GM18517 (cell line): Measurements from ENCODE around the gene GJC1.

Experiments
- ATAC-seq: cut with Tn5 transposase; IDR thresholded peaks from one replicate; pipeline ENCODE4 v1.9.1; 2021; ENCODE audit warnings: mild to moderate bottlenecking, moderate library complexity; ENCODE audit not compliant: unreplicated experiment

GJC1 gene

GRCh38 chr17:44779211-44780025, 50.7 kb downstream of the GJC1 start:
- no peak for ATAC-seq

- no peak for ATAC-seq
These were observed 51.4 kb downstream of the GJC1 start for GRCh38 chr17:44778656-44779210.

- ATAC-seq: no peak
These were observed 52.4 kb downstream of the GJC1 start for GRCh38 chr17:44777394-44778348.

GRCh38 chr17:44776628-44777393, 53.3 kb downstream of the GJC1 start:
- no peak for ATAC-seq

DNA sequence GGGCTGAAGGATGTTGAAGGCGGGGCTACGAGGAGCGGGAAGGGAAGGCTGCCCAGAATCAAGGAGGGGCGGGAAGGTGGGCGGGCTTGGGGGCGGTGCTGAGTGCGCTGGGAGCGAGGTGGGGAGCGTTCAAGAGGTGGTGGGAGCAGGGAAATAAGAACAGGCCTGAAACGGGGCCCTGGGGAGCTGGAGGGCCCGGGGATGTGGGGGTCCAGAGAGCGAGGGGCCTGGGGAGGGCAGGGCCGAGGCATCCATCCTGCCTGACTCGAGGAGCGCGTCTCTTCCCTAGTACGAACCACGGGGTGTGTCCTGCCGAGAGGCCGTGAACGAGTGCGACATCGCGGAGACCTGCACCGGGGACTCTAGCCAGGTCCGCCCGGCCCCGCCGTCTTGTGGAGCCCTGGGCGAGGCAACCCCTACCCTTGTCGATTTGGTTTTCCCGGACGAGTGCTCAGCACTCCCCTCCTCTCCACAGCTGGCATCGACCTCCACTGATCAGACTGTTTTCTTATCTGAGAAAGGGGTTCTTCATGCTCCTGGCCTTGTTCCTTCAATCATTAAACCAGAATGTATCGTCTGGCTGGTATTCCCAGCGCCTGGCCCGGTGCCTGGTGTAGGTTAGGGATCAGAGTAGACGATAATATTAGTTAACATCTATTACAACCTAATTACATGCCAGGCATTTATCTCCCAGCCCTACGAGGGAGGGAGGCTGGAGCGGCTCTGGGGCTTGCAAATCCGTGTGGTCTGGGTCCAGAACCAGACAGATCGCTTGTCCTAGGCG, 54.1 kb downstream of the GJC1 start:
- no peak for ATAC-seq

DNA sequence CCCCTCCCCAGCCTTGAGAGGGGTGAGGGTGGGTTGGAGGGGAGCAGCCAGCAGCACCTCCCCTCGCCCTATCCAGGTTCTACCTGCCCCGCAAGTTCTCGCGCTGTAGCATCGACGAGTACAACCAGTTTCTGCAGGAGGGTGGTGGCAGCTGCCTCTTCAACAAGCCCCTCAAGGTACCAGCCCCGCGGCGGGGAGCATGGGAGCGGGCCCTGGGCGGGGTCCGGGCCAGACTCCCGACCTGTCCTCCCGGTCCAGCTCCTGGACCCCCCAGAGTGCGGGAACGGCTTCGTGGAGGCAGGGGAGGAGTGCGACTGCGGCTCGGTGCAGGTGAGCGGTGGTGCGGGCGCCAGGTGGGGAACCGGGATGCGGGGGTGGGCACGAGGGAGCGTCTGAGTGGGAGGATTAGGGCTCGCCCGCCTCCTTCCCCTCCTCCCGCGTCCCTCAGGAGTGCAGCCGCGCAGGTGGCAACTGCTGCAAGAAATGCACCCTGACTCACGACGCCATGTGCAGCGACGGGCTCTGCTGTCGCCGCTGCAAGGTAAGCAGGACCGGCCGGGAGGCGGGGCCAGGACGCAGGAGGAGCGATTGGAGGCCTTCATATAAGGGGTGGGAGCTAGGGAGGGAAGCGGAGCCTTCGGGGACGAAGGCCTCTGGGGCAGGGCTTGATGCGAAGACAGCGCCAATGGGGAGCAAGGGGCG, 54.8 kb downstream of the GJC1 start:
- peak; percentile 81 for ATAC-seq

DNA sequence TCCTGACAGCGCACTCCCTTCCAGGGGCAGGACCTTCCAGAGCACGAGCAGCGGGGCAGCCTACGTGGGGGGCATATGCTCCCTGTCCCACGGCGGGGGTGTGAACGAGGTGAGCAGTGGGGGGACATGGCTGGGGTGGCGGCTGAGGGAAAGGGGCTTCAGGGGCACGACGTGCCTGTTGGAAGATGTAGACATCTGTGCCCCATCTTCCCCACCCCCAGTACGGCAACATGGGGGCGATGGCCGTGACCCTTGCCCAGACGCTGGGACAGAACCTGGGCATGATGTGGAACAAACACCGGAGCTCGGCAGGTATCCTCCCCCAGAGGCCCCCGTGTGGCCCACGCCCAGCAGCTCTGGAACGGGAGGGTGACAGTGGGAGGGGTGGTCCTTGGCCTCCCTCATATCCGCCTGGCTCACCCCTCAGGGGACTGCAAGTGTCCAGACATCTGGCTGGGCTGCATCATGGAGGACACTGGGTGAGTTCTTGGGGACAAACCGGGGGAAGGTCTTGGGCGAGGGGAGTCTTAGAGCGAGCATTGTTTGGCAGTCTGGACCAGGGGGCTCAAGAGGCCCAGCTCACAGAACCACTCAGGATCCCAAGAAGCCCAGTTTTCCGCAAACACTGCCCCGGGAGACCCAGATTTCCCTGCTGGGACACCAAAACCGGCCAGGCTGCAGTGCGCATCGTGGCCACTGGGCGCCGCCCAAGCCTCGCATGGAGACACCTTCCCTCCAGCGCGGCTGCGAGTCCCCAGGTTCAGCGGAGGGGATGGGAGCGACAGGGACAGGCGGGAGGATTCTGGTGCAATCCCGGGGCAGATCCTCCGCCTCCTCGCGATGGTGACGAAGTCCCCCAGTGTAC, 55.6 kb downstream of the GJC1 start:
- ATAC-seq: peak; percentile 24

GRCh38 chr17:44773140-44773539, 56.9 kb downstream of the GJC1 start:
- no peak for ATAC-seq

GRCh38 chr17:44772308-44773045, 57.6 kb downstream of the GJC1 start:
- no peak for ATAC-seq

DNA sequence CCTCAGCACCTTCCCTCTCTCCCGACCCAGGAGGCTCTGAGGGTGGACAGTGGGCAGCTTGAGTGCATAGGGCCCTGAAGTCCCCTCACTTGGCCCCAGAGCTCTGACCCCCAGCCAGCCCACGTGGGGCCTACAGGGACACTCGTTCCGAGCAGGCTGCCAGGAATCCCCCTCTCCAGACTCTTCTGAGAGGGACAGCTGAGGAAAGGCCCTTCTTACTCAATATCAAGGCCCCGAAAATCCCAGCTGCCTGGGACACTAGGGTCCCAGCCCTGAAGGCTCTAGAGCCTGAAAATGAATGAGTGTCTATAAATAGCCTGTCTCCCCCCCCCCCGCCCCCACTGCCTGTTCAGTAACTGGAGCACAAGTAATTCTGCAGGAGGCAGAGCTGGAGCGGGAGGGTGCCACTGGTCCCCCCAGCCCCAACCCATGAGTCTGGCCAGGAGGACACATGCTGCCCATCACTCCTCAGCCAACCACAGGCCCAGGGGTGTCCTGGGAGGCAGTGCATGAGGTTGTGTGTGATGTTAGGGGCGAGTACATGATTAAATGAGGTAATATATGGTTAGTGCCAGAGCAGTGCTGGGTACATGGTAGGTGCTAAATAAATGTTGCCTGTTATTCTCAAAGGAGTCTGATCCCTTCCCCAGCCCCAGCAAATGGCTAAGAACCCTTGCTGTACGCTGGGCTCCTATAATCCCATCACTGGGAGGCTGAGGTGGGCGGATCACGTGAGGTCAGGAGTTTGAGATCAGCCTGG, 59.7 kb downstream of the GJC1 start:
- no peak for ATAC-seq

- ATAC-seq: no peak
These were observed 60.4 kb downstream of the GJC1 start for GRCh38 chr17:44769647-44770084.

DNA sequence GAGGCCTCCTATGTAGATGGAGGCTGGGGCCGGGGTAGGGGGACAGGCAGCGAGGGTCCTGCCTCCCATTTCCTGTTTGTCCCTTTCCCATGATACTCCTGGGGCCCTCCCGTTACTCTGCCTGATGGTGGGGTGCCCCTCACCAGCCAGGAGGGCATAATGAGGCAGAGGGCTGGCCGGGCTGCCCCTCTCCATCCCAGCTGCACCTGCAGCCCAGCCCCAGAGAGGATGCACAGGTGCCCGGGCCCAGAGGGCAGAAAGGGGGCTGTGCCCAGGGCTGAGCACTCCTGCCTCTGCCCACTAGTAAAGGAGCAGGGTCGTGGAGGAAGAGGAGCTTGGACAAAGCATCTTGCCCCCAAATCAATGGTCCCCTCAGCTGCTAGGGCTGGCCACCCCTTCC, 60.9 kb downstream of the GJC1 start:
- ATAC-seq: no peak

GRCh38 chr17:44768505-44769142, 61.5 kb downstream of the GJC1 start:
- no peak for ATAC-seq

- ATAC-seq: no peak
These were observed 62.6 kb downstream of the GJC1 start for GRCh38 chr17:44767493-44767892.

GRCh38 chr17:44766409-44767038, 63.6 kb downstream of the GJC1 start:
- no peak for ATAC-seq

DNA sequence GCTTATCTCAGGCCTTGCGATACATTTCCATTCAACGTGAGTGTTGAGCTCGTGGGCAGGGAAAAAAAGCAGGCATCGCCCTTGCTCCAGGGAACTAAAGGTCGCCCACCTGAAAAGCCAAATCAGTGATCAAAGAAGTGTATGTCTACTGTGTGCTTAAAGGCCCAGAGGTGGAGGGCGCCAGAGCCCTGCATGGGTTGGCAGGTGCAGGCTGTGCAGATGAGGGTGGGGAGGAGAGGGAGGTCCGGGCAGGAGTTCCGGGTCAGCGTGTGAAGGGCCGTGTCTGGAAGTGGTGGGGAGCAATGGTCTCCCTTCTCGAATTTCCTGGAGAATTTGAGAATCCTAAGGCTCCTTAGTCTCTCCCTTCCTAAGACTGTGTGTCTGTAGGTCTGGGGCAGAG, 64.1 kb downstream of the GJC1 start:
- ATAC-seq: no peak
